Hypothalamus (tissue), 51 donors: Measurements from ENCODE around the gene SH3RF3.

Experiments used
- DNase-seq, 51 donors: peaks; one replicate each; lab custom pipeline; 2025; lab: John Stamatoyannopoulos, UW

The SH3RF3 gene

GRCh38 chr2:109454304-109454703 lies 325.3 kb downstream of the SH3RF3 start:
- no peak for DNase-seq

DNA sequence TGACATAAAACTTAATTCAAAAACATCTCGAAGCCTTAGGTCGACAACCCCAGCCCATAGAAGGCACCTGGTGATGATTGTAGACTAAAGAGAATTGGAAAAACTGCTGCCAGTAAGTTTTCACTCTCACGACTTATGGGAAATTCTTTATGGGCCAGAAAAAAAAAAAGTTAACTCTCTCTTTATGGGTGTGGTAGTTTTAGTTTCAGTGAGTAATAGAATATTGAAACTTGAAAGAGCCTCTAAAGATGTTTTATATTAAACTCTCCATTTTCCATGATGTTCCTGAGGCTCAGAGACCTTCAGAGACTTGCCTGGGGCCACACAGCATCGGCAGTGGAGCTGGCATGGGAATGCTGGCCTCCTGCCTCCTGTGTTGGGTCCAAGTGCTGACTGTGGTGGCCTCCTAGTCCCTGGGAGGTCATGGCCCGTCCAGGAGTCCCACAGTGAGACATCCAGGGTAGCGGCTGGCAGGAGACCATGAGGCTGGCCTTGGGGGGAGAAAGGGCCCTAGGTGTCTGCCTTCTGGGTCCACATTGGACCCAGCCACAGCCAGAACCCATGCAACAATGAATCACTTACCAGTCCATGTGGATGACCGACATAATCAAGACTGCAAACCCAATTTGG lies 325.9 kb downstream of the SH3RF3 start:
- DNase-seq = no peak

DNA sequence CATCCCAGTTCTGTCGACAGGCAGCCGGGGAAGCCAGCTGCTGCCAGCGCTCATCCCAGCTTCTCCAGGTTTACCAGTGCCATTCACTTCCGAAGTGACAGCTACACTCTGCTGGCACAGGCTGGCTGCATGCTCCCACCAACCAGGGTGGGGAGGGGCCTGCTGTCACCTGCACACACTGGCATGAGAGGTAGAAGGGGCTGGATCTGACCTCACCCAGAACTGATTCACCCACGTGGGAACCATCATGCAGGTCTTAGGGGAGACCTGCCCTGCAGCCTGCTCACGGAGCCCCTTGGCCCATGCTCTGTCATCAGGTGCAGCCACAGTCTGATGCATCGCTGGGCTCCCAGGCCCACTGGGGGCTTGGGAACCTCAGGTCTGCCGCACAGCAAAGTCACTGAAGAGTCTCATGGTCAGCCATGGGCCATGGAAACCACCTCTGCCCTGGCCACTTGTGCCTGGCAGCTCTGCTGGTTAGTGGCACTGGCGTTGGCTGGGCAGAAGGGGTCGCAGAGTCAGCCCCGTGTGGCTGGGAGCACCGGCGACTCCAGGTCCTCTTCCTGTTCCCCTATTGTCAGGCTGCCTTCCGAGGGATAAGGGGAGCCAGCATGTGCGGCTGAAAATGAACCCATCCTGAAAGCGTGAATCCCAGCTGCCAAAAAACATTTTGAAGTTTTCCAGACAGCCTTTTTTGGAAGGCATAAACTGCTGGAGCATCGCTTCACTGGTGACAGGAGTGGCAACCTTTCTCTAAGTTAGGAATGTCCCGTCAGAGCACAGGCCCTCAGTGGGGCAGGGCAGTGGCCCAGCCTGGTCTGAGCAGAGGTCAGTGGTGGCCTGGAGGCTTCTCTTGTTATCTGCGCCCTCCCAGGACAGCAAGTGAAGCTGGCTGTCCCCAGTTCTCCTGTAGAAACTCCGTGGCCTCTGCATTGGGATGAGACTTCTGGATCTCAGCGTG lies 327.0 kb downstream of the SH3RF3 start:
- DNase-seq = no peak

DNA sequence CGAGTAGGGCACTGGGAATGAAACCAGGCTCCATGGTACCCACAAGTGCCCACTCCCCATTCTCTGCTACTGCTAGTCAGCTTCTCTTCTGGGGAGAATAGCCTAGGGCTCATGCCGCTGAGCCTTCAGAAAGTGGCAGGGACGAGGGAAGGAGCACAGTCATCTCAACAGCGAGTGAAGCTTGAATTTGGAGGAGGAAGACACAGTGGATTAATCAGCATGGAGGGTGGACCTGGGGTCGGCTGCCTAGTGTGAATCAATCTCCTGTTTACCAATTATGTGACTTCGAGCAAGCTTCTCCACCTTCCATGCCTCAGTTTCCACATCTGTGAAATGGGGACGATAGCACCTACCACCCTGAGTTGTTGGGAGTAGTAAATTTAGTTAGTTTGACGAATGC lies 327.8 kb downstream of the SH3RF3 start:
- no peak for DNase-seq

DNA sequence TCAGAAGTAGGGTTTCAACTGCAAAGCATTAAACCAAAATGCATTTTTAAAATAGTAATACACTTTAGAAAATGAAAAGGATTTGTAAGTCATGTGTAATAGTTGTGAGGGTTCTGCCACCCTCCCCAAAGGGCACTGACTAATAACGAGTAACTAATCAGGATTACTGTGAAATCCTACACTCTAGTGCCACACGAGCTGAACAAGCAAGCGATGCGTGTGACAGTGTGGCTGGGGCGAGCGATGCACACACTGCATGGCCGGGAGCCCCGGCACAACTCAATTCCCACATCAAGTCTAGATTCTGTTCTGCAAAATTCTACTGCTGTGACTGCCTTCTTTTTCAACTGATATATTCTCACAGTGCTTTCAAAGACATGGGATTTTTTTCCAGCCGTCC lies 328.4 kb downstream of the SH3RF3 start:
- no peak for DNase-seq

DNA sequence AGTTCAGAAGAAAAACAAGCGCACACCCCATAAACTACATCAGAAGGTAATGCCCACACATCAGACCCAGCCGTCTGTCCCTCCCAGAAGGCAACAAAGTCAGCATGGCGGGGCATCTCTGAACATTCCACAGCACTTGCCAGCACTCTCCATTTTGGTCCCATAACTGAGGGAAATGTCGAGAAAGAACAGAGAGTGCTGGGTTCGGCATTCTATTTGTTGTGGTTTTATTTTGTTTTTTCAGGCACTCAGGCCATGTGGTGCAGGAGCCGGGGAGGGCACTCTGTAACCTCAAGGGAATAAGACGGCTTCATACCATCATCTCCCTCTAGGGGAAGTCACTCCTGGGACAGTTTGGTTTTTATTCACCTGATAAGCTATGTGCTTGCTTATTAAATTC lies 328.8 kb downstream of the SH3RF3 start:
- no peak for DNase-seq

DNA sequence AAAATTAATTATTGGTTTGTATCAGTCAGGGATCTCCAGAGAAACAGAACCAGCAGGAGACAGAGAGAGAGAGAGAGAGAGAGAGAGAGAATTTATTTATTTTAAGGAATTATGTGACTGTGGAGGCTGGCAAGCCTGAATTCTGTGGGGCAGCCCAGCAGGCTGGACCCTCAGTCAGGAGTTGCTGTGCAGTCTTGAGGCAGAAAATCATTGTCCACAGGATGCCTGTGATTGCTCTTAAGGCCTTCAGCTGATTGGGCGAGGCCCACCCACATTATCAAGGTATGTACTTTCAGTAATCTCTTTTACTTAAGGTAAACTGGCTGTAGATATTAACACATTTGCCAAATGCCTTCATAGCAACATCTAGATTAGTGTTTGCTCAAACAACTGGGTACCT lies 329.5 kb downstream of the SH3RF3 start:
- DNase-seq = no peak

- no peak for DNase-seq
Observed at GRCh38 chr2:109459485-109459884, 330.5 kb downstream of the SH3RF3 start.

- no peak for DNase-seq
Observed at GRCh38 chr2:109460553-109461324, 331.7 kb downstream of the SH3RF3 start.

GRCh38 chr2:109463236-109463635 lies 334.2 kb downstream of the SH3RF3 start:
- no peak for DNase-seq

DNA sequence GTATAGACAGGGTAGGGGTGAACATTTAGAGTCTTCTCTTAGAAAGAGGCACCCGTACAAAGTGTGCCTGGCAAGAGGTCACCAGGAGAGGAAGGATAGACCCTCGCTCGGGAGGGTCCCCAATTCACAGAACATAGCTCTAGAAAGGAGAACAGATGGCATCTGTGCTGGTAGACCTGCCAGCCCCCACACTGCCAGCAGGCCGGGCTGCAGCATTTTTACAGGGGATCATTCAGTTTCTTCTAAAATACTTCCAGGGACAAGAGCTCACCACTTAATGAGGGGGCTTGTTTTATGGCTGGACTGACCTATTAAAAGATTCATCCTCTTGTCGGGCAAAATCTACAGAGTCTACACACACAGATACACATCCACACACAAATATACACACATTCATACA lies 334.9 kb downstream of the SH3RF3 start:
- no peak for DNase-seq

- DNase-seq = peak in 25 of 51 donors; percentile 10 to 65 (median 33)
Observed at GRCh38 chr2:109466674-109467575, 337.9 kb downstream of the SH3RF3 start.

DNA sequence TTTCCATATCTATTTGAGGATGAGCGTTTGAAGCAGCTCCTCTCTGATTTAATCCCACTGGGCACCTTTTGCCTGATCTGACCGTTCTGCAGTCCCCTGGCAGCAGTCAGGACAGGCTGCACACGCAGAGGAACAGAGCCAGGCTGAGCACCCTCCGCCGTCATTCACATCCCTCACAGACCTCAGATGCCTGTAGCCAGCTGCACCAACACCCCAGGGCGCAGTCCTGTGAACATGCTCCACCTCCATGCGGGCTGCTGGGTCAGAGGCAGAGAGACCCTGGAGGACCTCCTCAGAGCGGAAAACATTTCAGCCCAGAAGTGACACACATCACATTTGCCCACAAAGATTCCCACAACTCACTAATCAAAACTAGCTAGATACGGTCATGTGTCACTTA lies 338.7 kb downstream of the SH3RF3 start:
- no peak for DNase-seq

- no peak for DNase-seq
Observed at GRCh38 chr2:109468893-109469292, 339.9 kb downstream of the SH3RF3 start.

- no peak for DNase-seq
Observed at GRCh38 chr2:109471658-109472057, 342.7 kb downstream of the SH3RF3 start.

DNA sequence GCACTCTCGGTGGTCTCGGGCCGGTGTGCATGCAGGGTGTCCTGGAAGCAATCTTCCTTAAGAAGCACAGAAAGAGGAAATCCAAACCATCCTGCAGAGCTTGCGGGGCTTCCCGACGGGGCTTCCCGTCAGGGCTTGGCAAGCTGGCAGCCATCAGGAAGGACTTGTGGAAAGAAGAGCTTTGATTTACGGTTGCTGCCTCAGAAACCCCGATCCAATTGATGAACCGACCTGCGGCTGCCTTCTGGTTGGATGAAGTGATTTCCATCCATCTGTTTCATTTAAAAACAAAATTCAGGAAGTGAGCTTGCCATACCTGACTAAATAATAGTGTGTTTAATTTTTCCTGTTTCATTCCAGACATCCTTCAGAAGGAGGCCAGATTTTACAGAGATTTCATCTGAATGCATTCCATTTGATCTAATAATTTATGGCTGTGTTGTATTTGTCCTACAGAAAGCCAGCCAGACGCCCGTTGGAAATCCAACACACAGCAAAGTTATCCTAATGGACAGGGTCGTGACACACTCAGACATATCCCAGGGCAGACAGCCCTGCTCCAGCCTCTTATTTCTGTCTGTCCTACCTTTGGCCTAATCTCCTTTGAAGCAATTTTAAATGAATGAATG lies 343.4 kb downstream of the SH3RF3 start:
- no peak for DNase-seq

GRCh38 chr2:109472974-109473373 lies 344.0 kb downstream of the SH3RF3 start:
- DNase-seq = no peak

DNA sequence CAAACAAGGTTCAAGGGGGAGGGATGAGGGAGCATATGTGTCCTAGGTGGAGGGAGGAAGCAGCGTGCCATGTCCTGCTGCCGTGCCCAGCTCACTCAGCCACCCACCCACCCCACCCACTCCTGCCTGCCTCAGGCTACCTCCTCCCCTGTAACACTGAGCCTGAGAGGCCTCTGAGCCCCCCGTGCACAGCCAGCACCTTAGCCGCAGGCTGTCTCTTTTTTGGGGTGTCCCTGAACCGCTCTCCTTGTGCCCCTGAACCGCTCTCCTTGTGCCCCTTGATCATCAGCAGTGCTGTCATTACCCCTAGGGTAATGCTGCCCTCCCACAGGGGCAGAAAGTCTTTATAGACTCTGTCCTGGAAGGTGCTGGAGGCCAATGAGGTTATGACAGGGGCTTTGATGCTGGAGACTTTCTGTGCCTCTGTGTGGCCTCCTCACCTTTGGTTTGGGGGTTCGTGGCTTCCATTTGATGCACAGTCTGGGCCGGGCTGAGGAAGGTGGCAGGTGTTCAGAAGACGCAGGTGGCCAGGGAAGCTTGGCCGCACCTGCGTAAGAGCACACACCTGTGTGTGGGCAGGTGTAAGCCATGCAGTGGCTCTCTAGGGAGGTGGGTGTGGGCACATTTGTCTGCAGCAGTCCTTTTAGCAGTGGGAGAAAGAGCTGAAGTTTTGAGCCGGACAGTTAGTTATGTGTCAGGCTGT lies 344.8 kb downstream of the SH3RF3 start:
- no peak for DNase-seq

DNA sequence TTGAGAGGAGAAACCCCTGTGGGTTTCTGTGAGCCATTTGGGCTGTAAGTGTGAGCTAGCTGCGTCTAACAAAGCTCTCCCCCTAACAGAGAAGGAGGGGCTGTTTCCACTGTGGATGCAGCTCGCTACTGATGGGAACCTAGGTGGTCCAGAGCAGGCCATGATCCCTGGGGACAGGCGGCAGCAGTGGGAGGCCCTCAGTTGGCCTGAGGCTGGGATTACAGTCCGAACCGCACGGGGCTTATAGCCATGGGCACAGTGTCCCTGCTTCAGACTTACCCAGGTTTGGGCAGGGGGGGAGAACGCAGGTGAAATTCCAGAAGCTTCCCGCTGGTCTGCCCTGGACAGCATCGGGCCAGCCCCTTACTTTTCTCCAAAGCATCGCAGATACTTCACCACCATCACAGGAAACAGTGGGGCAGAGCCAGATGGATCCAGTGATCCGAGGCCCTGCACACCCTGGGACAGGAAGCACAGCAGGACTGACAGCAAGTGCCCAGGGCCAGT lies 345.4 kb downstream of the SH3RF3 start:
- DNase-seq = no peak
